HG03280 (cell line): ENCODE results near the gene TIMP3.
"Not testable (repeated sequence)": the region's sequence is repeated elsewhere in the genome, so short reads cannot be mapped to it uniquely, and the experiment has no call there.

Experiments
- ATAC-seq: cut with Tn5 transposase; IDR thresholded peaks from one replicate; pipeline ENCODE4 v1.9.1; 2021; ENCODE audit warnings: mild to moderate bottlenecking, moderate library complexity; ENCODE audit not compliant: unreplicated experiment

Gene TIMP3

GRCh38 chr22:32850591-32851517, 49.3 kb downstream of the TIMP3 start:
- ATAC-seq: no peak

GRCh38 chr22:32852395-32853251, 51.1 kb downstream of the TIMP3 start:
- no peak for ATAC-seq

- no peak for ATAC-seq
These were observed 52.2 kb downstream of the TIMP3 start for GRCh38 chr22:32853662-32854061.

DNA sequence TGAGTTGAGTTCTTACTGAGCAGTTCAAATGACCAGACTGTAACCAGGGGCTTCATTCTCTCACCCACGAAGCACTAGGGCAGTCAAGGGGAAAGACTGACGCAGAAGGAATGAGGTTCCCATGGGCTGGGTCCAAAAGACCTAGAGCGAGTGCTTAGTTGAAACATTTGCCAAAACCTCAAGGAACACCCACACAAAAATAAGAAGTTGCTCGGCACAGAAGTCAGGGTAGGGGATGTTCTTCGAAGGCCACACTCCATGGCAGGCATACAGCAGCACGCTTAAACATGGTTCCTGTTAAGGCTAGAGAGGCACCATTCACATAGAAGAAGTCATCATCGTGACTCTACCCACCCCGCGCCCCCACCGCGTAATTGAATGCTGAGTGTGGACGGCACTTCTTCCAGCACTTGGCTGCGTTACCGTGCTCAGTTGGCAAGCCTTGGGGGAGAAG, 52.9 kb downstream of the TIMP3 start:
- ATAC-seq: no peak

GRCh38 chr22:32855045-32855756, 53.7 kb downstream of the TIMP3 start:
- ATAC-seq: no peak

DNA sequence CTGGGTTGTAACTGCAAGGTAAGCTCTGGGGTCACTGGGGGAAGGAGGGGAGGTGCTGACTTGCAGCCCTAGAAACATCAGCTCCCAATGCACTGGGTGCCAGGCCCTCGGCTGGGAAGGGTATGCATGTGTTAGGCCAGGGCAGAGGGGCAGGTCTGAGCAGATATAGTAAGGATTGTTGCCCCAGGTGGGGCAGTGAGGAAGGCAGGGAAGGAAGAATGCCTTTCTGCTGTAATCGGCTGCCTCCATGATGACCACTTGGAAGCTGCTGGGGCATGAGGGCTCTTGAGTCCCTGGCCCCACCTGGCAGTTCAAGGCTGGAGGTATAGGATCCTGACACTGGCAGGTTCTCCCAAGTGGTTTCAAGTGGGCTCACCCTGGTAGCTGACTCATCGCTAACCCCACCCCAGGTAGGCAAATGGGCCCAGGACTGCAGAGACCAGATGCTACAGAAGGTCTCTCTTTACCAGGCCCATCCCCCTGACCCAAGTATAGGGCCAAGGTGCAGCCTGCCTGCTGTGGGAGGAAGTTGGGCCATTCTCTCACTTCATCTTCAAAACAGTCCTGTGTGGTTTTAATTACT, 56.7 kb downstream of the TIMP3 start:
- no peak for ATAC-seq

DNA sequence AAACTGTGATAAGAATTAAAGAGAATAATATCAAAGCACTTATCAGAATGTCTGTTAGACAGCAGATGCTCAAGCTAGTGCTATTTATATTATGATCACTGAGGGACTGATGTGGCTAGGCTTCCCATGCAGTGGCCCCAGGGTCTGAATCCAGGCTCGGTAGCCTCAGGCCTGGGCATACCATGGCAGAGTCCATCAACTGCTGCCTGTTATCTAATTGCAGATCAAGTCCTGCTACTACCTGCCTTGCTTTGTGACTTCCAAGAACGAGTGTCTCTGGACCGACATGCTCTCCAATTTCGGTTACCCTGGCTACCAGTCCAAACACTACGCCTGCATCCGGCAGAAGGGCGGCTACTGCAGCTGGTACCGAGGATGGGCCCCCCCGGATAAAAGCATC, 57.5 kb downstream of the TIMP3 start:
- no peak for ATAC-seq

DNA sequence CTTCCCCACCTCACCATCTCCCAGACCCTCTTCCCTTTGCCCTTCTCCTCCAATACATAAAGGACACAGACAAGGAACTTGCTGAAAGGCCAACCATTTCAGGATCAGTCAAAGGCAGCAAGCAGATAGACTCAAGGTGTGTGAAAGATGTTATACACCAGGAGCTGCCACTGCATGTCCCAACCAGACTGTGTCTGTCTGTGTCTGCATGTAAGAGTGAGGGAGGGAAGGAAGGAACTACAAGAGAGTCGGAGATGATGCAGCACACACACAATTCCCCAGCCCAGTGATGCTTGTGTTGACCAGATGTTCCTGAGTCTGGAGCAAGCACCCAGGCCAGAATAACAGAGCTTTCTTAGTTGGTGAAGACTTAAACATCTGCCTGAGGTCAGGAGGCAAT, 58.2 kb downstream of the TIMP3 start:
- no peak for ATAC-seq

DNA sequence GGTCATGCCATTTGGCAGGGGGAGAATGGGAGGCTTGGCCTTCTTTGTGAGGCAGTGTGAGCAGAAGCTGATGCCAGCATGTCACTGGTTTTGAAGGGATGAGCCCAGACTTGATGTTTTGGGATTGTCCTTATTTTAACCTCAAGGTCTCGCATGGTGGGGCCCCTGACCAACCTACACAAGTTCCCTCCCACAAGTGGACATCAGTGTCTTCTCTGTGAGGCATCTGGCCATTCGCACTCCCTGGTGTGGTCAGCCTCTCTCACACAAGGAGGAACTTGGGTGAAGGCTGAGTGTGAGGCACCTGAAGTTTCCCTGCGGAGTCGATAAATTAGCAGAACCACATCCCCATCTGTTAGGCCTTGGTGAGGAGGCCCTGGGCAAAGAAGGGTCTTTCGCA, 59.8 kb downstream of the TIMP3 start:
- no peak for ATAC-seq

GRCh38 chr22:32862083-32862482, 60.6 kb downstream of the TIMP3 start:
- ATAC-seq: no peak

- no peak for ATAC-seq
These were observed 61.6 kb downstream of the TIMP3 start for GRCh38 chr22:32862936-32863661.

DNA sequence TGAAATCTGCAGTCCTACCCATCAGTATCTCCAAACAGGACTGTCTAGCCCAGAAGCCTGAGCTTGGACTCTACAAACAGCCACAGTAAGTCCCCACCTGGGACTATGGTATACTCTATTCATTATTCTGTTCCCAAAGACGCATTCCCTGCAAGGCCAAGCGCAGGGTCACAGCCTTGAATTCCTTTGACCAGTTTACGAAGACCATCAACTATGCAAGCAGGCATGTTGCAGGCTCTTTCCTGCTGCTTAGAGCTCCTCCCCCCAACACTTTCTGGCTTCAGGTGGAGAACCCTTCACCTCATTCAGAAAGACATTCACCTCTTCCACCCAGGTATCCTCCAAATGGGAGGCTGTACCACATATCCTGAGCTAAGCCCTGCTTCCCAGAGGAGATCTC, 62.5 kb downstream of the TIMP3 start:
- ATAC-seq: no peak

- no peak for ATAC-seq
These were observed 63.1 kb downstream of the TIMP3 start for GRCh38 chr22:32864596-32864995.

DNA sequence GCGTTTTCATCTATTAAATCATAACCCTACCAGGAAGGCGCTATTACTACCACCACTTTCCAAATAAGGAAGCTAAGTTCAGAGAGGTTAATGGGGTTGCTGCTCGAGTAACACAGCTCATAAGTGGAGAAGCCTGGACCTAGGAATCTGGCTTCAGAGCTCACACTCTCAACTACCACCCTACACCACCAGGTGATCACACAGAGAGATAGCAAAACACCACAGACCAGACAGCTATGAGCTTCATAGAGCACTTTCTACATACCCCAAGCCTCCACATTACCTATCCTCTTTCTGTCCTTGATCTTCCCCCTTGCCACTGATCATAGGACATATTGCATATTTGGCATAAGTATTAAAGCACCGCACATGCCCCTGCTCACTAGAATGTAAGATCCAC, 65.4 kb downstream of the TIMP3 start:
- ATAC-seq: no peak

GRCh38 chr22:32868946-32869345, 67.4 kb downstream of the TIMP3 start:
- no peak for ATAC-seq

GRCh38 chr22:32870474-32870873, 69.0 kb downstream of the TIMP3 start:
- ATAC-seq: no peak

GRCh38 chr22:32873604-32874003, 72.1 kb downstream of the TIMP3 start:
- not testable (repeated sequence) for ATAC-seq

DNA sequence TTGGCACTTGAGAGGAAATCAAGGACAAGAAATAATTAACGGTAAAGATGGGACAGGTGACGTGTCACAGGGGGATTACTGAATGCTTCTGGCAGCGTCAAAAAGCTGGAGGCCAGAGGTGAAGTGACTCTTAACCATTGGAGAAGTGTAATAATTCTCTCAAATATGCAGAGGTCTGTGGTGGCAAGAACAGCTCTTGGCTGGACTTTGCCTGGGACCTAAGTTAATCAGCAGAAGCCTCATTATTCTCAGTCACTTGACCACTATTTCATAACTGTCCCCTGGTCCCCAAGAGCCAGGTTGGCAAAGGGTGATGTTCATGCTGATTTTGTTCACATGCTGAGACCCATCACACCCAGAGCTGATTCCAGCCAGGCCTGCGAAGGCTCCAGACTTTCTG, 72.9 kb downstream of the TIMP3 start:
- ATAC-seq: no peak

DNA sequence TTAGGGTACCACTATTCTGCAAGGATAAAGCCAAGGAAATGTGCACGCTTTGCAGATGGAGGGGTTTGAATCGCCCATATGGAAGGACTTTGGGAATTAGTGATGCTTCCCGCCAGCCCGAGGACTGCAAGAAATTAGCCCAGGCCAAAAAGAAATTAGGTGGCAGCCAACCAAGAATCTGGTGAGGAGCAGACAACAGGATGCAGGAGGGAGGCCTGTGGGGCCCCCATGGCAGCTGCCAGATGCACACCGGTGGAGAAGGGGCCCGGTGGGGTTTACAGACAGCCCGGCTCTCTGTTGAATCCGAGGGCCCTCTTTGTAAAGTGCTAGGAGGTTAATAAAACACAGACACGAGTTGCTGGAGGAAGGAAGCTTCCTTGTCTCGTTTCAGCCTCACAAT, 73.5 kb downstream of the TIMP3 start:
- no peak for ATAC-seq

DNA sequence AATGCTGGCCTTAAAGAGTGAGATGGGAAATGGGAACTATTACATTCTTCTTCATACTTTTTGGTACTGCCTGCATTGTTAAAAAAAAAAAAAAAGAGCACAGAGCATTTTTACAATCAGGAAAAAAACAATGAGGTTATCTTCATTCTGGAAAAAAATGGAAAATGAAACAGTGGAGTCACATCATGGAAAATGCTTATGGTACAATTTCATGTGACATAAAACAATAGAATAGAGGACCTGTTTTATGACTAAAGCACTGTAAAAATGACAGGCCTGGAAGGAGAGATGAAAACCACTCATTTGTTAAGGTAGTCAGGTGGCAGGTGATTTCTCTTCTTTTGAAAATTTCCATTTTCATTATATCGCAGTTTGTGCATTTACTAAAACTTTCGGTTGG, 75.0 kb downstream of the TIMP3 start:
- ATAC-seq: no peak
